HG03342 (cell line): ENCODE measurements around the gene CSNK2A2.
A peak's percentile ranks its signal among the peaks of the same experiment; 100 is the strongest.

Experiments
- ATAC-seq: cut with Tn5 transposase; IDR thresholded peaks from one replicate; pipeline ENCODE4 v1.9.1; 2021; ENCODE audit warnings: mild to moderate bottlenecking, moderate library complexity; ENCODE audit not compliant: unreplicated experiment

Gene CSNK2A2

DNA sequence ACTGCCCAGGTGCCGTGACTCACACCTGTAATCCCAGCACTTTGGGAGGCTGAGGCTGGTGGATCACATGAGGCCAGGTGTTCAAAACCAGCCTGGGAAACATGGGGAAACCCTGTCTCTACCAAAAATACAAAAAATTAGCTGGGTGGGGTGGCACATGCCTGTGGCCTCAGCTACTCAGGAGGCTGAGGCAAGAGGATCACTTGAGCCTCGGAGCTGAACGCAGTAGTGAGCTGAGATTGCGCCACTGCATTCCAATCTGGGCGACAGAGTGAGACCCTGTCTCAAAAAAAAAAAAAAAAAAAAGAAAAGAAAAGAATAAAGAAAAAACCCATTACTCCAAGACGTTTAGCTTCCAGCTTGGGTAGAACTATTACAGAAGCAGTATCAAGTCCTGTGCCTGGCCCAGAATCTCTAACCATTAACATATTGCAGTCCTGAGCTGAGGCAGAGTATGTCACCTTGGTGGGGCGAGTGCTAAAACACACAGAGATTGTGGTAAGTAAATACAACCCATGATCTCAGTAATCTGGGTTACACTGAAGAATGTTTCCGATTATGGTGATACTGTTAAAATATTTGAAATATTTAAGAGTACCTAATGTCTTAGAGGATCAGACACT is 45.5 kb downstream of the CSNK2A2 start:
- ATAC-seq: no peak

DNA sequence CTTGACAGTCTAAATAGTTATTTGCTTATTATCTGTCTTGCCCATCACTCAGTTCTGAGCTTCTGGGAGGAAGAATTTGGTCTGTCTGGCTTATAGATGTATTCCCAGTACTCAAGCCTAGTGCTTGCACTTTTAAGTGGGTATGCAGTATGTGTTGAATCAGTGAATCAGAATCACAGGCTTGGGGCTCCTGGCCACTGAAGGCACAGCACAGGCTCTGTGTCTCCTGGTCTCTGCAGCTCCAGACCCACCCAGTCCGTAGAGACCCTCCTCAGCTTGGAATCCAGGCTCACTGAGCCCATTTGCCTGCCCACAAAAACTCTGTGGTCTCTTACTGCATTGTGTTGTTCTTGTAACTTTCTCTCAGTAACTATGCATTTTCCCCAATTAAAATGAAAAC is 49.4 kb downstream of the CSNK2A2 start:
- ATAC-seq: no peak

DNA sequence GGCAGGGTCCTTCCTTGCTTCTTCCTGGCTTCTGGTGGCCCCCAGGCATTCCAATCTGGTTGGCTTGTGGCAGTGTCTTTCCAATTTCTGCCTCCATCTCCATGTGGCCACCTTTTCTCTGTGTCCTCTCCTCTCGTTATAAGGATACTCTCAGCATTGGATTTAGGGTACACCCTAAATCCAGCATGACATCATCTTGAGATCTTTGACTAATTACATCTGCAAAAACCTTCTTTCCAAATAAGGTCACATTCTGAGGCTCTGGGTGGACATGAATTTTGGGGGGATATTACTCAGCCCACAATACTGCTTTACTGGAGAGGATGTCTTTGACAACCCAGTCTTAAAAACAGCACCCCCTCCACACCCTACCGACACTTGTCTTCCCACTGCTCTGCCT is 49.8 kb downstream of the CSNK2A2 start:
- no peak for ATAC-seq

DNA sequence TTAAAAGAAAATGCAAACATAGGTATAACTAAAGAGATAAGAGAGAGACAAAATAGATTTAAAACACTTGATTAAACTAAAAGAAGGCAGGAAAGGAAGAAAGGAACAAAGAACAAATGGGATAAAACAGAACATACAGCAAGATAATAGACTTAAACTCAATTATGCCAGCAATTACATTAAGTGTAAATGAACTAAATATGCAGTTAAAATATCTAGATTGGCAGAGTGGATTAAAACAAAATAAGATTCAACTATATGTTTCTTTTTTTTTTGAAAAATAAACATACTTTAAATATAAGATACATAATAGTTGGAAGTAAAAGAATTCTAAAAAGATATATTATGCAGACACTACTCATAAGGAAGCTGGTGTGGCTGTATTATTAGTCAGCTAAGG is 59.1 kb downstream of the CSNK2A2 start:
- ATAC-seq: no peak

DNA sequence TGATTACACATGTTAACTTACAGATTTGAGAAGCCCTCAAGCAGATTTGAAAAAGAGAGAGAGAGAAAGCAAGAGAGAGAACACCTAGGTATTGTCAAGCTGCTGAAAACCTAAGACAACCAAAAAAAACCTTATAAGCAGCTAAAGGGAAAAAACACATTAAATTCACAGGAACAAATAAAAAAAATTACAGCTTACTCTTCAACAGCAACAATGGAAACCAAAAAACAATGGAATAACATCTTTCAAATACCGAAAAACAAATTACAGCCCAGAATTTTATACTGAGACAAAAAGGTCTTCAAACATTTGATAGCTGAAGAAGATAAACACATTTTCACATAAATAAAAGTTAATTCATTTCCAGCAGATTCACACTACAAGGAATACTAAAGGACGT is 60.3 kb downstream of the CSNK2A2 start:
- ATAC-seq: no peak

DNA sequence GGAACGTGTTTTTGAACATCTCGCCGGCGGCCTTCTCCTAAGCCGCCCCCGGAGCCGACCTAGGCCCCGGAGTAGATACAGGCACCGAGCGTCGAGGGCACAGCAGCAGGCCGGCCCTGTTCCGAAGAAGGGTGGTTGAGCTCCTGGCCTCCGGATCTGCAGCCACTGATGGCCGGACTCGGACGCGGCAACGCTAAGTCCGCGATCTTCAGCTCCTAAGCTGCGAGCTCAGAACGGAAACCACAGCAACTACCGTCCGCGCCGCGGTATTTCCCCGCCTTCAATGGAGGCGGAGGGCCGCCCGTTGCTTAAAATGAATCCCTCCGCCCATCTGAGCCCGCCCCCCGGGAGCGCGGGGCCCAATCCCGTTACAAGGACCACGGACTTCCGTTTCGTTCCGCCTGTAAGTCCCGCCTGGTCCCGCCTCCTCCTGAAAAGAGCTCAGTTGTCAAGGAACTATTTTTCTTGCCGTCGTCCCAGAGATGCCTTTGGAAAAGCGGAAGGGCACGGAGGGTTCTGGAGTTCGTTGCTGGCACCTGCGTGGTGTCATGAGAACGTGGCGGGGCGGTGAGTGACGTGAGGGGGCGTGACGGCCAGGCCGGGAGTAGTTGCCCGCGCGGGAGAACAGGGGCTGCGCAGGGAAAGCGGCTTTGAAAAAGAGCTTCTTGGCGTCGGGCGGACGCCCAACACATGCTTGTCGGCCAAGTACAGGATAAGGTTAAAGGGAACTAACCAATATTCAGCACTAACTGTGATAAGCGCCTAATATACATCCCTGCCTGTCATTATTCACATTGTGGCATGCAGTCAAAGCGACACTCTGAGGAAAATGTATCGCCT is 68.6 kb downstream of the CSNK2A2 start, which contains the start of gene CFAP20:
Gene CFAP20 (minus strand): TSS at position 285 of the 840 bp plus-strand sequence. CDS start 266 bp downstream, at position 19.
- ATAC-seq: peak; percentile 84

DNA sequence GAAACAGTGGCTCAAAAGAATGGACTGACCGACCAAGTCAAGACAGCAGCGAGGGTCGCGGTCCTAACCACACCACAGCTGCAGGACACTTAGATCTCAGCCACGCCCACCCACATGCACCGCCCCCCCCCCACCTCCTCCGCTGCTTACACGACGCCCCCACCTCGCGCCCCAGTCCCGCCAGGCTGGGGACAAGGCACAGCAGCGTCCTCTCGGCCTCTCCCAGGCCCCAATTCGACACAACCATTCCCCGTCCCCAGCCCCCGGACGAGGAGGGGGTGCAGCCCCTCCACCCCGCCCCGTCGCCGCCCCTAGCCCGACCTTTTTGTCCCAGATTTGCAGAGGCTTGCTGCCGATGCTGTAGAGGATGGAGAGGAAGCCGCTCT is 69.2 kb downstream of the CSNK2A2 start:
- peak; percentile 5 for ATAC-seq

DNA sequence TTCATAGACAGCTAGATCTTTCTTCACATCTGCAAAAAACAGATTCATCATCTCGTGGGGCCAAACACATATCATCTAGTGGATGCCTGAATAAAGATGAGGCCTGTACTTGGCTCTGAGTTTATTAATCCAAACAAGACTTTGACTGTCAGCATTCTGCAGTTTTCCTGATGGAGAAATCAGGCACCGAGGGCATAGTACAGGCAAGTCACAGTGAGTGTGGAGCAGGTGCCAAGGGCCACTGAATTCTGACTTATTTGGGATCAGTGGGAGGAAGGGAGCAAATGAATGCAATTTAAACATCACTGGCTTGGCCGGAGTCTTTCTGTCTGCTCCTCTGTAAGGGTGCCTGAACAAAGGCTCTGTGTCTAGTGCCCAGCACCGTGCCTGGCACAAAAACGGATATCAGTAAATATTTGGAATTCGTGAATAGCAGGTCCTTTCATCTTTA is 69.7 kb downstream of the CSNK2A2 start:
- no peak for ATAC-seq

DNA sequence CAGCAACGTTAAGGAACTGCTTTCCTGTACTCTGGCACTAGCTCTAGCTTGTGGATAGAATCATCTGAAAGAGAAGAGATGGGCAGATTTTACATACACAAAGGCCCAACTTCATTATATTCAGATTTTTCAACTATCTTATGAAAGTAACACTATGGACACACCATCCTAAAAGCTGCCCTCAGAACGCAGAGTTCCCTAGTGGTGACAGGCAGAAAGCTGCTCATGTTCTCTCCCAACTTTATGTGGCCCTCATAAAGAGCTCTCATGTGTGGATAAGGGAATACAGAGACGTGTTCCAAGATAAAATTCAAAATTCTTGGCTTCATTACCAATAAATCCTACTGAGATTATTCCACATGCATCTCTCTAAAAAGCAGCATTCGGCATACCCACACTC is 70.3 kb downstream of the CSNK2A2 start:
- ATAC-seq: no peak

DNA sequence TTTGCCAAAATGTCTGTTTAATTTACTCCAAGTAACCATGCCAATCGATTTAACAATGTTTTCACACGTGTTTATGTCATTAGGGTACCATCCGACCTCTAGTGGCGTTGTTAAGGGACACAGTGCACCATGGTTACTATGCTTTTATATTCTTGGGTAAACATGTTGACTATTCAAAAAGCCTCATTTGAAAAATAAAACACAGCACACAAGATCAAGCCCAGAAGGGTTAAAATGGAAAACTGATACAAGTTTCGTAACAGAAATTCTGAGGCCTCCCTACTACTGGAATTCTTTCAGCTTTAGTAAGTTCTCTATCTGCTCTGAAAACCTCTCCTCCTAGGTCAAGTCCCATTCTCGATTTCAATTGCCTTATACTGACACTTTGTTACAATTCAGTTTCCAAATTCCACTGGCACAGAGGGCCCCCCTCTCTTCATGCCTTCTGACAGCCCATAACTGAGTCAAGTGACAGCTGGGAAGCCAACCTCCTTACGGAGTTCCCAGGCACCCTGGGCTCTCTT is 70.8 kb downstream of the CSNK2A2 start:
- ATAC-seq: no peak

DNA sequence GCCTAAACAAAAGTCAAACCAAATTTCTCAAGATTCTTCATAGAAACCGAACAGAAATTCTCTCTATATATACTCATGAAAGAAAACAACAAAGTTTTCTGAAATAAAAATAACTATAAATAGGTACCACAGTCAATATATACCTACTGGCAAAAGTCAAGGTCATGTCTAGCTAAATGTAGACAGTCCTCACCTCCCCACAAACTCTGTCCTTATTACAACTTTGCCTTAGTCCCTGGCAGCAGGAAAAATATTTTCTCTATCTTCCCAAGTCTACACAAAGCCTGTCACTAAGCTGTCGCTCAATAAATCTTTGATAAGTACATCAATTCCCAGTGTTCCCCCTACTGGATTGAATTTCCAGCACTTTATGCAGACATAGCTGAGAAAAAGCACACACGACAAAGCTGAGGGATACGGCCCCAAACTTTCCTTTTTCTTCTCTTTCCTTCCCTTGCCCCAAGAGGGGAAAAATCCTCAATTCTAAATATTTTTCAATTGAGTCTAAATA is 71.4 kb downstream of the CSNK2A2 start:
- no peak for ATAC-seq

DNA sequence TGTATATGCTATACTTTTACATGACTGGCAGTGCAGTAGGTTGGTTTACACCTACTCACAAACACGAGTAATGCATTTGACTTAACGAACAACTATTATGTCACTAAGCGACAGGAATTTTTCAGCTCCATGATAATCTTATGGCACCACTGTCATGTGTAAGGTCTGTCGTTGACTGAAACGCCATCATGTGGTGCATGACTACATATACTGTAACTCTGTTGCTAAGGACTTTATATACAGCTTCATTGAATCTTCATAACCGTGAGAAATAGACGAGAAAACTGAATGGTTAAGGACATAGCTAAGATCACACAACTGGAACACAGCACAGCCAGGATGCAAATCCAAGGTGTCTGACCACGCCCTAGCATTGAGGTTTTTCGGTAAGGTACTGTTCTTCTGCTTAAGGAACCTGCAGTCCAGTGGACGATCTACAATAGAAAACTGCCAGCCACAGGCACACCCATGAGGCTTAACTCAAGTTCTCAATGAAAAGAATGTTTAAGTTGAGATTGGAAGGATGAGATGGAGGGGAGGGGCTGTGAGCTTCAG is 72.0 kb downstream of the CSNK2A2 start:
- ATAC-seq: no peak

DNA sequence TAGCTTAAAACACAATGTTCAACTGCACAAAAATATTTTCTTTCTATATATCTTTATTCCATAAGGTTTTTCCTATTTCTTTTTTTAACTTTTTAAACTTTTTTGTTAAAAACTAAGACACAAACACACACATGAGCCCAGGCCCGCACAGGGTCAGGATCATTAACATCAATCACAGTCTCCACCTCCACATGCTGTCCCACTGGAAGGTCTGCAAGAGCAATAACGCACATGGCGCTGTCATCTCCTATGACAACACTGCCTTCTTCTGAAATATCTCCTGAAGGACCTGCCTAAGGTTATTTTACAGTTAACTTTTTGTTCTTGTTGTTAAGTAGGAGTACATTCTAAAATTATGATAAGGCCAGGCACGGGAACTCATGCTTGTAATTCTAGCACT is 72.9 kb downstream of the CSNK2A2 start:
- ATAC-seq: no peak

DNA sequence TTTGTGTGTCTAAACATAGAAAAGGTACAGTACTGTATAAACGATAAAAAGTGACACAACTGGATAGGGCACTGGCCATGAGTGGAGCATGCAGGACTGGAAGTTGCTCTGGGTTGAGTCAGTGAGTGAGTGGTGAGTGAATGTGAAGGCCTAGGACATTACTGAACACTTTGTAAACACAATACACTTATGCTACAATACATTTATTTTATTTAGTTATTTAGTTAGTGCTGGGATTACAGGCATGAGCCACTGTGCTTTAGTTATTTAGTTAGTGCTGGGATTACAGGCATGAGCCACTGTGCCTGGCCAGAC is 73.3 kb downstream of the CSNK2A2 start:
- ATAC-seq: no peak

DNA sequence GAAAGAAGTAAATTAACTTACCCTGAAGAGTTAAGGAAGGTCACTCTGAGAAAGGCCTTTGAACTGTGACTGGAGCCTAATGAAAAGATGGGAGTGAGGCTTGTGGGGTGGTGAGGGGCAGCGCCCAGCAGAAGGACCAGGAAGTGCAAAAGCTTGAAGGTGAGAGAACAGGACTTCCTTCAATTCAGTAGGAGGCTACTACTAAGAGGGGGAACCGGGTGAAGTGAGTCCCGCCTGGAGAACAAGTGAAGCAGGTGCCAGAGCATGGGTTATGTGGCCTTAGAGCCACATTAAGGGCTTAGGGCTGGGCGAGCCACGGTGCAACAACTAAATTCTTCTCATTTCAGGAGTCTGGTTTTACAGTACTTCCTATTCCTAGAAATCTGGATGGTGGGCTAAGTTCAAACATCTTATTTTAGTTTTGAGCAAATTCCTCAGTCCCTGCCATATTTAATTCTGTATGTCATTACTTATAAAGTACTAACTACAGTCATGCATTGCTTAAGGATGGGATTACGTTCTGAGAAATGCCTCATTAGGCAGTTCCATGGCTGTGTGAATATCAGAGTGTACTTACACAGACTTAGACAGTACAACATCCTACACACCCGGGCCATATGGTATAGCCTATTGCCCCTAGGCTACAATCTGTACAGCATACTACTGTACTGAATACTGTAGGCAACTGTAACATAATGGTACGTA is 73.9 kb downstream of the CSNK2A2 start:
- no peak for ATAC-seq

DNA sequence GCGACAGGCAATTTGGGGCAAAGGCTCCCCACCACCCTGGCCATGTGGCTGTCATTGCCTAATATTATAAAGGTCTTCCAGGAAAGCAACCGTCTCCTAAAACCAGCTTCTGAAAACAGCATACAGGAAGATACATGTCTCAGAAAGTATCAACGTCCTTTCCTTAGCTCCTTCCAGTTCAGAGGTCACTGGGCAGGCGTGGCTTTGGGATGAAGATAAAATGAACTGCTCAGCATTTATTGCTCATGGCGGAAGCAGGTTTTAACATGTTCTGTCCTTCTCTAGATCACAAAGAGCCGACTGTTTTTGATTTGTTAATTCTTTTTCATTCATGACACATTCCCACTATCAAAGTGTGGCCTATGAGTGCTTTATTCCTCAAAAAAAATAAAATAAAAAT is 76.8 kb downstream of the CSNK2A2 start:
- no peak for ATAC-seq

DNA sequence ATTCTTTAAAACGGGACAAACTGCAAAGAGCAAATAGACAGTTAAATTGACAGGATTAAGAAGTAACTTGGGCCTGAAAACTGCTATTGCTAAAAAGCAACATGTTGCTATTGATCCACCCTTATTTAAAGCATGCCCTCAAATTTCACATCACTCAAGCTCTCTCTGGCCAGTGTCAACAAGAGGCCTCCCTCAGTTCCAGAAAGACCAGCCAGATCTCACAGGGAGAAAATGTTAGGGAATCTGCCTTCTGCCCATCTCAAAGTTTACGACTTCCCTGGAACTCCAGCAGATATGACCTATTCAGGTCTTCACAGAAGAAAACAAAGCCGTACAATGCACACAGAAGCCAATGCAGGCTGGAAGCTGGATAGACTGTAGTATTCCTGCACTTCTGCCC is 77.7 kb downstream of the CSNK2A2 start:
- ATAC-seq: no peak

DNA sequence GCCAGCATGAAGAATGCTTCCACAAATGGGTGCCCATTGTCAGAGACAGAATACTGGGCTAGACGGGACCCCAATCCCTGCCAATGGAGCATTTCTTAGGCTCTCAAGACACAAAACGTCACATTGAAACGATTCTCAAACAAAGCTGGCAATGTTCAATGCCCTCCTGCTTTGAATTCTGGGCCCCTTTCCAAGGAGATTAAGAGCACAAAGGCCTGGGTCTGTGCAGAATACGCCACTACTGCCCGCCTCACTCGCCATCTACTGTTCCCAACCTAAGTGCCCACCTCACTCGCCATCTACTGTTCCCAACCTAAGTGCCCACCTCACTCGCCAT is 78.4 kb downstream of the CSNK2A2 start:
- ATAC-seq: no peak

DNA sequence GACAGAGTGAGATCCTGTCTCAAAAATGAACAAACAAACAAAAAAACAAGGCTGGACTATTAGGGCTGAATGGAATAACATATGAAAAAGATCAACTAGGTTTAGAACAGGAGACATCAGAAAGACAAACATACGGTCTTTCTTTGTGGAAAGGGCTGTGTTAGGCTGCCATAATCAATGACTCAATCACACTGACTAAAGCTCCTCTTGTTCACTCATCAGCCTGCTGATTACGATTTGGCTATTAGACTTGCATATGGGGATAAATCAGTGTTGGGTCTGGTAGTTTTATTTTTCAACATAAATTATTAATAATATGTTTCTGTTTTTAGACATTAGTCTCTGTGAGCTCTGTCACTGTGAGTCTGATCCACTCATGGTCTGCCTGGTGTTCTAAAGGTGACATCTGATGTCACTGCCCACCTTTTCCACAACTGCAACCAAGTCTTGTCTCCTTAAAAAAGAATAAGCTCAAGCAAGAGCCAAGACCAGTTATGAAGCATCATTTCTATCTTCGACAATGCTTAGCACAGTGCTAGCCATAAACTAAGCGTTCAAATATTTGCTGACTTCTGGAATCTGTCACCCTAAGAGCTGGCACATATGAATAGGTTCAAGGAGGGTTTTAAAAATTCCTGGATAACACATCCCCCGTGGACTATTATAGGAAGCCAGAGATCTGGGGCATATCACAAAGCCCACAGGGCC is 79.0 kb downstream of the CSNK2A2 start:
- ATAC-seq: no peak

DNA sequence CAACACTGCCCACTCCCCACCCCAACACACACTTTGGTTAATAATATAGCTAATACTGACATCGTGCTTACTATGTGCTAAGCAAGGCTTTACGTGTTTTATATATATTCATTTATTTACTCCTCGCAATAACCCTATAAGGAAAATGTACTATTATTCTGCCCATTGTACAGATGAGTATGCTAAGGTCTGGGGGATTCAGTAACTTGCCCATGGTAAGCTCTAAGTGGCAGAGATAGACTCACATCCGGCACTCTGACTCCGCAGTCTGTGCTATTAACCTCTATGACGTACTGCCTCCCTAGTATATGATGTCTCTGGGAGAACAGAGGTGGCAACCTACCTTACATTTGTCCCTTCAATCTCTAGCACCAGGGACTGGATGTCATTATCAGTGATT is 81.4 kb downstream of the CSNK2A2 start:
- no peak for ATAC-seq

DNA sequence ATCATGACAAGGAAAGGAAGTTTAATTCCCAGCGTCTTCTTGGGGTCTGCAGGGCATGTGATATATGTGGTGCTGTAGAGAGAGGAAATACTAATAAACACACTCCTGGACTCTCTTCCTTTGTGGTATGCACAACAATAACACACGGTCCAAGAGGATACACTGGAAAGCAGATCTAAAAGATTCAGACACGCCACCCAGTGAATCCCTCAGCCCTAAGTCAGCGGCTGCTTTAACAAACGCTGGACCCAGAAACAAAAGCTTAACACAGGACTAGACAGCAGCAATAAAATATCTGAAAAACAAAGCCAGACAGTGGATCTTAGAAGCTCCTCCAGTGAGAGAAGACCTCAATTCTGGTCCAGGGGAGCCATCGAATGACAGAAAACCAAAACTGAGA is 81.8 kb downstream of the CSNK2A2 start:
- ATAC-seq: no peak
